Measurements from ENCODE around the gene SVOP.

Gene SVOP

GRCh38 chr12:108935159-108935763 lies 85.6 kb downstream of the SVOP start:
- no peaks in the 10 kb centered on the region for H3K9me3 ChIP-seq
- no peaks in the 10 kb centered on the region for H3K4me1 ChIP-seq
- no peak overlapping the region for H3K27ac ChIP-seq
- TF ChIP-seq CTCF (IDR thresholded peaks at IDR 0.05) = no peak
- intact Hi-C loops (cut with DNase I; ENCODE audit: low total_unique reads) = no loop called here
- peaks cover 0 to 11% of the 10 kb centered on the region in 2 donors for H3K27me3 ChIP-seq
- no peaks in the 10 kb centered on the region for H3K36me3 ChIP-seq
- H3K4me3 ChIP-seq = no peak overlapping the region
- DNase-seq = no peak

DNA sequence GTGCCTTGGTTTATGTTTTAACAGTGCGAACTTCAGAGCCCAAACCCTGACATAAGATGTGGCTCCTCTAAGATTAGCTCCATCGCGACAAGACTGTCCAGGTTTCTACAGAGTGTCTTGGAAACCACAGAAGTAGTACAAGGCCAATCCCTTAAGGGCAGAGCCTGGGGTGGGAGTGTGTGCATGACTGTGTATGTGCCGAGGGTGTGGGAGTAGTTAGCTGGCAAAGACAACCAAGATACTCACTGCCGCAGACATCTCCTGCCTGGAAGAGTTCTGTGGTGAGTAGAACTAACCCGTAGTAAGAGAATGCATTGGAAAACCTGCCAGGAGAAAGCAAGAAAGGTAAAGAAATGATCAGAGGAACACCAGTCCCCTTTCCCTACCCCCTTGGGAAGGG lies 86.9 kb downstream of the SVOP start:
- no peak overlapping the region for H3K27ac ChIP-seq
- TF ChIP-seq CTCF (IDR thresholded peaks at IDR 0.05) = no peak
- H3K4me1 ChIP-seq = no peaks in the 10 kb centered on the region
- H3K27me3 ChIP-seq = peaks cover 0 to 11% of the 10 kb centered on the region in 2 donors
- no peaks in the 10 kb centered on the region for H3K9me3 ChIP-seq
- no peak overlapping the region for H3K4me3 ChIP-seq
- intact Hi-C loops (cut with DNase I; ENCODE audit: low total_unique reads) = loop anchor here (2.0 kb wide), 1 partner anchor 29 kb away; no protein-coding TSS in a partner anchor
- no peaks in the 10 kb centered on the region for H3K36me3 ChIP-seq
- DNase-seq = no peak

- no peak for TF ChIP-seq CTCF (IDR thresholded peaks at IDR 0.05)
- H3K4me3 ChIP-seq = no peak overlapping the region
- H3K27ac ChIP-seq = no peak overlapping the region
- H3K9me3 ChIP-seq = no peaks in the 10 kb centered on the region
- H3K27me3 ChIP-seq = no peaks in the 10 kb centered on the region
- no peak for DNase-seq
- H3K36me3 ChIP-seq = no peaks in the 10 kb centered on the region
- intact Hi-C loops (cut with DNase I; ENCODE audit: low total_unique reads) = no loop called here
- H3K4me1 ChIP-seq = no peaks in the 10 kb centered on the region
Measured at GRCh38 chr12:108930756-108931155, 90.1 kb downstream of the SVOP start.

GRCh38 chr12:108930155-108930554 lies 90.7 kb downstream of the SVOP start:
- H3K27me3 ChIP-seq = no peaks in the 10 kb centered on the region
- no peak for DNase-seq
- TF ChIP-seq CTCF (IDR thresholded peaks at IDR 0.05) = no peak
- no peaks in the 10 kb centered on the region for H3K4me1 ChIP-seq
- H3K36me3 ChIP-seq = no peaks in the 10 kb centered on the region
- no peak overlapping the region for H3K27ac ChIP-seq
- no peaks in the 10 kb centered on the region for H3K9me3 ChIP-seq
- no peak overlapping the region for H3K4me3 ChIP-seq
- intact Hi-C loops (cut with DNase I; ENCODE audit: low total_unique reads) = no loop called here

GRCh38 chr12:108928695-108929094 lies 92.2 kb downstream of the SVOP start:
- H3K36me3 ChIP-seq = no peaks in the 10 kb centered on the region
- H3K27ac ChIP-seq = no peak overlapping the region
- no peaks in the 10 kb centered on the region for H3K9me3 ChIP-seq
- no peaks in the 10 kb centered on the region for H3K4me1 ChIP-seq
- TF ChIP-seq CTCF (IDR thresholded peaks at IDR 0.05) = no peak
- no peak overlapping the region for H3K4me3 ChIP-seq
- H3K27me3 ChIP-seq = no peaks in the 10 kb centered on the region
- DNase-seq = no peak
- intact Hi-C loops (cut with DNase I; ENCODE audit: low total_unique reads) = no loop called here

GRCh38 chr12:108922918-108923317 lies 98.0 kb downstream of the SVOP start:
- Histone ChIP-seq H3K27ac (no peak overlapping the region), H3K27me3 (no peaks in the 10 kb centered on the region), H3K4me1 (no peaks in the 10 kb centered on the region), H3K36me3 (no peaks in the 10 kb centered on the region), H3K4me3 (no peak overlapping the region), H3K9me3 (peaks cover 0 to 4% (median 0%) of the 10 kb centered on the region in 3 donors)
- no peak for DNase-seq
- TF ChIP-seq CTCF (IDR thresholded peaks at IDR 0.05) = no peak
- intact Hi-C loops (cut with DNase I; ENCODE audit: low total_unique reads) = no loop called here

Data from tibial artery (tissue), 4 donors.